Suppressor macrophage treated with lipopolysaccharide for 1 hour (primary cell): ENCODE measurements around the gene FEM1A.
"Not testable (repeated sequence)": the region's sequence is repeated elsewhere in the genome, so short reads cannot be mapped to it uniquely, and the experiment has no call there.

ENCODE experiments used
- DNase-seq, 3 donors: peaks; one replicate each; pipeline ENCODE4 v3.0.0-alpha.2; 2020 to 2022

The FEM1A gene

GRCh38 chr19:4815426-4816201 is 24.1 kb downstream of the FEM1A start:
- peak; percentile 95 to 96 (median 95) for DNase-seq

GRCh38 chr19:4816202-4816949 is 24.8 kb downstream of the FEM1A start:
- DNase-seq, result no peak

- no peak for DNase-seq
These were observed 25.4 kb downstream of the FEM1A start for GRCh38 chr19:4816950-4817278.

- no peak for DNase-seq
These were observed 26.1 kb downstream of the FEM1A start for GRCh38 chr19:4817467-4818277.

- DNase-seq, result no peak
These were observed 29.7 kb downstream of the FEM1A start for GRCh38 chr19:4821265-4821664.

GRCh38 chr19:4822354-4822753 is 30.8 kb downstream of the FEM1A start:
- not testable (repeated sequence) for DNase-seq

GRCh38 chr19:4823577-4823976 is 32.0 kb downstream of the FEM1A start:
- DNase-seq, result no peak

- peak; percentile 51 to 66 (median 59) for DNase-seq
These were observed 37.6 kb downstream of the FEM1A start for GRCh38 chr19:4829001-4829712.

GRCh38 chr19:4830332-4830731 is 38.8 kb downstream of the FEM1A start:
- DNase-seq, result no peak

- DNase-seq, result no peak
These were observed 39.3 kb downstream of the FEM1A start for GRCh38 chr19:4830768-4831265.

GRCh38 chr19:4831304-4831978 is 39.9 kb downstream of the FEM1A start, which contains the start of gene TICAM1:
TSS of gene TICAM1 (minus strand) at chr19:4831712. CDS start at chr19:4818377, 13,335 bp downstream.
- DNase-seq, result peak; percentile 95 to 98 (median 97)

GRCh38 chr19:4831979-4832340 is 40.4 kb downstream of the FEM1A start:
- DNase-seq, result not testable (repeated sequence)

GRCh38 chr19:4832776-4833175 is 41.2 kb downstream of the FEM1A start:
- no peak for DNase-seq

- DNase-seq, result no peak
These were observed 47.7 kb downstream of the FEM1A start for GRCh38 chr19:4839192-4839591.

GRCh38 chr19:4843647-4843965 is 52.1 kb downstream of the FEM1A start:
- DNase-seq, result no peak

GRCh38 chr19:4844348-4845179 is 53.0 kb downstream of the FEM1A start:
- DNase-seq, result no peak

- DNase-seq, result not testable (repeated sequence)
These were observed 54.4 kb downstream of the FEM1A start for GRCh38 chr19:4845975-4846374.

GRCh38 chr19:4847190-4847973 is 55.8 kb downstream of the FEM1A start:
- DNase-seq, result no peak

GRCh38 chr19:4849019-4849418 is 57.5 kb downstream of the FEM1A start:
- DNase-seq, result no peak
